ENCODE data around the gene FSIP1. TPM values are rescaled to one million over a fixed set of nuclear protein-coding genes. Genes with fewer than 3 reads are reported as not detected.

FSIP1 gene
- total RNA-seq, 1 experiment from 2014 or later = 0.61 TPM

DNA sequence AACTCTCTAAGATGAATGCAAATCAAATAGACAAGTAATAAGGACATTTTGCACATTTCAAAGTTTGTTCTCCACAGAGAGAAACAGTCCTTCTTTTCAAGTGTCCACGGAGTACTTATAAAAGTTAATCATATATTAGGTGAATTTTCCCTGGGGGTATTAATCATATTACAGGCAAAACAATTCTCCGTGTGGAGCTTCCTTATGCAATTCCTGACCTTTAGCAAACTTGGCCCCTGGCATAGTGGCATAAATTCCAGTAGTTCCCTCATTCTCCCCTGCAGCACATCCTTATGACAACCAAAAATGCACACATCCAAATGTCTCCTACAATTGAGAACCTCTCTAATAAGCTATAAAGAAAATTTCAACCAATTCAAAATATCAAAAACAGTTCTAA lies 34.4 kb downstream of the FSIP1 start:
- H3K4me1 Mint-ChIP-seq = peaks cover 4% of the 10 kb centered on the region; the same call in 1 of the 2 replicates
- POLR2A ChIA-PET = no interaction called here
- H3K4me3 Mint-ChIP-seq = no peak overlapping the region
- DNase-seq (ENCODE audit: low spot score) = no peak
- H3K27me3 Mint-ChIP-seq (ENCODE audit: low read depth) = no peaks in the 10 kb centered on the region
- no peaks in the 10 kb centered on the region for H3K36me3 Mint-ChIP-seq
- TF ChIP-seq, protein P1, sequence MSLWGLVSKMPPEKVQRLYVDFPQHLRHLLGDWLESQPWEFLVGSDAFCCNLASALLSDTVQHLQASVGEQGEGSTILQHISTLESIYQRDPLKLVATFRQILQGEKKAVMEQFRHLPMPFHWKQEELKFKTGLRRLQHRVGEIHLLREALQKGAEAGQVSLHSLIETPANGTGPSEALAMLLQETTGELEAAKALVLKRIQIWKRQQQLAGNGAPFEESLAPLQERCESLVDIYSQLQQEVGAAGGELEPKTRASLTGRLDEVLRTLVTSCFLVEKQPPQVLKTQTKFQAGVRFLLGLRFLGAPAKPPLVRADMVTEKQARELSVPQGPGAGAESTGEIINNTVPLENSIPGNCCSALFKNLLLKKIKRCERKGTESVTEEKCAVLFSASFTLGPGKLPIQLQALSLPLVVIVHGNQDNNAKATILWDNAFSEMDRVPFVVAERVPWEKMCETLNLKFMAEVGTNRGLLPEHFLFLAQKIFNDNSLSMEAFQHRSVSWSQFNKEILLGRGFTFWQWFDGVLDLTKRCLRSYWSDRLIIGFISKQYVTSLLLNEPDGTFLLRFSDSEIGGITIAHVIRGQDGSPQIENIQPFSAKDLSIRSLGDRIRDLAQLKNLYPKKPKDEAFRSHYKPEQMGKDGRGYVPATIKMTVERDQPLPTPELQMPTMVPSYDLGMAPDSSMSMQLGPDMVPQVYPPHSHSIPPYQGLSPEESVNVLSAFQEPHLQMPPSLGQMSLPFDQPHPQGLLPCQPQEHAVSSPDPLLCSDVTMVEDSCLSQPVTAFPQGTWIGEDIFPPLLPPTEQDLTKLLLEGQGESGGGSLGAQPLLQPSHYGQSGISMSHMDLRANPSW (CRISPR knock-in tag; conservative IDR thresholded peaks at IDR 0.05; ENCODE audit: low read depth) = no peak
- CTCF ChIA-PET = interaction anchor here (1.0 kb wide), 1 partner anchor 8 kb away, joined by 3 read pairs; no protein-coding TSS in a partner anchor
- ATAC-seq = no peak
- peaks cover 5% of the 10 kb centered on the region for H3K9me3 Mint-ChIP-seq
- H3K27ac Mint-ChIP-seq = no peak overlapping the region

DNA sequence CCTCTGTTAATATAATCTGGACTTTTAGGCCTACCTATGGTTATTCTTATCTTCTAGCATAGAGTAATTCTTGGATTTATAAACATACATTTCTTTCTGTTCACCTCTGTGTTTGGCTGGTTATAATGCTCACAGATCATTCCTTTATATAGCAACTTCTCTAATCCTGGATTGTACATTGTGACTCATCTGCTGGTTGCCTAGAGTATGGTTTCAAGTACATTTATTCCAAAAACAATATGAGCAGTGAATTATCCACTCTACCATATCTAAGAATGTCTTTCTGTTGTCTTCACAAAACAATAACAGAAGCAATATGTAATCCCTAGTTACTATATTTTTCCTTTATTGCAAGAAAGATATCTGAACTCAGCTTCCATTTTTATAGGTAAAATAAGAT lies 35.3 kb downstream of the FSIP1 start:
- CTCF ChIA-PET = interaction anchor here (1.0 kb wide), 1 partner anchor 9 kb away, joined by 3 read pairs; no protein-coding TSS in a partner anchor
- Mint-ChIP-seq H3K4me3 (no peak overlapping the region), H3K9me3 (peaks cover 5% of the 10 kb centered on the region), H3K27me3 (ENCODE audit: low read depth) (no peaks in the 10 kb centered on the region), H3K4me1 (peaks cover 11% of the 10 kb centered on the region; the same call in 1 of the 2 replicates), H3K36me3 (no peaks in the 10 kb centered on the region), H3K27ac (no peak overlapping the region)
- TF ChIP-seq, protein P2, sequence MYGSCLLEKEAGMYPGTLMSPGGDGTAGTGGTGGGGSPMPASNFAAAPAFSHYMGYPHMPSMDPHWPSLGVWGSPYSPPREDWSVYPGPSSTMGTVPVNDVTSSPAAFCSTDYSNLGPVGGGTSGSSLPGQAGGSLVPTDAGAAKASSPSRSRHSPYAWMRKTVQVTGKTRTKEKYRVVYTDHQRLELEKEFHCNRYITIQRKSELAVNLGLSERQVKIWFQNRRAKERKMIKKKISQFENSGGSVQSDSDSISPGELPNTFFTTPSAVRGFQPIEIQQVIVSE (CRISPR knock-in tag; IDR thresholded peaks at IDR 0.05; ENCODE audit: borderline replicate concordance) = no peak
- TF ChIP-seq, protein P3, sequence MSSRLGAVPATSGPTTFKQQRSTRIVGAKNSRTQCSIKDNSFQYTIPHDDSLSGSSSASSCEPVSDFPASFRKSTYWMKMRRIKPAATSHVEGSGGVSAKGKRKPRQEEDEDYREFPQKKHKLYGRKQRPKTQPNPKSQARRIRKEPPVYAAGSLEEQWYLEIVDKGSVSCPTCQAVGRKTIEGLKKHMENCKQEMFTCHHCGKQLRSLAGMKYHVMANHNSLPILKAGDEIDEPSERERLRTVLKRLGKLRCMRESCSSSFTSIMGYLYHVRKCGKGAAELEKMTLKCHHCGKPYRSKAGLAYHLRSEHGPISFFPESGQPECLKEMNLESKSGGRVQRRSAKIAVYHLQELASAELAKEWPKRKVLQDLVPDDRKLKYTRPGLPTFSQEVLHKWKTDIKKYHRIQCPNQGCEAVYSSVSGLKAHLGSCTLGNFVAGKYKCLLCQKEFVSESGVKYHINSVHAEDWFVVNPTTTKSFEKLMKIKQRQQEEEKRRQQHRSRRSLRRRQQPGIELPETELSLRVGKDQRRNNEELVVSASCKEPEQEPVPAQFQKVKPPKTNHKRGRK (CRISPR knock-in tag; IDR thresholded peaks at IDR 0.05; ENCODE audit: borderline replicate concordance) = no peak
- TF ChIP-seq IRF2 (CRISPR knock-in tag; IDR thresholded peaks at IDR 0.05; ENCODE audit: borderline replicate concordance, low read depth) (no peak), PRRX2 (CRISPR knock-in tag; IDR thresholded peaks at IDR 0.05) (no peak)
- no peak for DNase-seq (ENCODE audit: low spot score)
- POLR2A ChIA-PET = no interaction called here
- no peak for ATAC-seq

DNA sequence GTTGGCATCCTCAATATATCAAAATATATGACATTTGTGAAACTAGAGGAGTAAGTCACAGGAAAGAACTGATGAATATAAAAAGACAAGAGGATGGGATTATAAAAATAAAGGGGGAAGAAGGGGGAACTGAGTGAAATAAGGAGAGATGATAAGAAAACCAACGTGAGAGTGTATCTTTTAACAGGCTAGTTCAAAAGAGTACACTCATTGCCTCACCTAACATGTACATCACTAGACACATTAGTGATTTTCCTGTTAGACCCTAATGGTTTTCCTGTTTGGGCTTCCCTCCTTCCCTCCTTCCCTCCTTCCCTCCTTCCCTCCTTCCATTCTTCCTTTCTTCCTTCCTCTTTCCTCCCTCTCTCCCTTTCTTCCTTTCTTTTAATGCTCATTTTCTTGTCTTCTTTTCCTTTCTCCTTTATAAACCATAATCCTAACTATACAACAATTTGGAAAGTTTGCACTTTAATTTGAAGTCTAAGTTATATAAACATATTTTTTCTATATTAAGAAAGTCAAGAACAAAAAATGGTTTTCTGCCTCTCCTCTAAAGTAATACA lies 35.8 kb downstream of the FSIP1 start:
- peaks cover 12% of the 10 kb centered on the region; the same call in 1 of the 2 replicates for H3K4me1 Mint-ChIP-seq
- peaks cover 5% of the 10 kb centered on the region for H3K9me3 Mint-ChIP-seq
- no peaks in the 10 kb centered on the region for H3K36me3 Mint-ChIP-seq
- ChIA-PET CTCF (no interaction called here), POLR2A (no interaction called here)
- H3K4me3 Mint-ChIP-seq = no peak overlapping the region
- no peak overlapping the region for H3K27ac Mint-ChIP-seq
- ATAC-seq (no peak), DNase-seq (ENCODE audit: low spot score) (no peak)
- TF ChIP-seq TCF7 (CRISPR knock-in tag; IDR thresholded peaks at IDR 0.05; ENCODE audit: low read depth) = no peak
- no peak for TF ChIP-seq CREM (CRISPR knock-in tag; IDR thresholded peaks at IDR 0.05)
- no peak for TF ChIP-seq NR3C1 (CRISPR knock-in tag; conservative IDR thresholded peaks at IDR 0.05; ENCODE audit: low read depth)
- TF ChIP-seq, protein P4, sequence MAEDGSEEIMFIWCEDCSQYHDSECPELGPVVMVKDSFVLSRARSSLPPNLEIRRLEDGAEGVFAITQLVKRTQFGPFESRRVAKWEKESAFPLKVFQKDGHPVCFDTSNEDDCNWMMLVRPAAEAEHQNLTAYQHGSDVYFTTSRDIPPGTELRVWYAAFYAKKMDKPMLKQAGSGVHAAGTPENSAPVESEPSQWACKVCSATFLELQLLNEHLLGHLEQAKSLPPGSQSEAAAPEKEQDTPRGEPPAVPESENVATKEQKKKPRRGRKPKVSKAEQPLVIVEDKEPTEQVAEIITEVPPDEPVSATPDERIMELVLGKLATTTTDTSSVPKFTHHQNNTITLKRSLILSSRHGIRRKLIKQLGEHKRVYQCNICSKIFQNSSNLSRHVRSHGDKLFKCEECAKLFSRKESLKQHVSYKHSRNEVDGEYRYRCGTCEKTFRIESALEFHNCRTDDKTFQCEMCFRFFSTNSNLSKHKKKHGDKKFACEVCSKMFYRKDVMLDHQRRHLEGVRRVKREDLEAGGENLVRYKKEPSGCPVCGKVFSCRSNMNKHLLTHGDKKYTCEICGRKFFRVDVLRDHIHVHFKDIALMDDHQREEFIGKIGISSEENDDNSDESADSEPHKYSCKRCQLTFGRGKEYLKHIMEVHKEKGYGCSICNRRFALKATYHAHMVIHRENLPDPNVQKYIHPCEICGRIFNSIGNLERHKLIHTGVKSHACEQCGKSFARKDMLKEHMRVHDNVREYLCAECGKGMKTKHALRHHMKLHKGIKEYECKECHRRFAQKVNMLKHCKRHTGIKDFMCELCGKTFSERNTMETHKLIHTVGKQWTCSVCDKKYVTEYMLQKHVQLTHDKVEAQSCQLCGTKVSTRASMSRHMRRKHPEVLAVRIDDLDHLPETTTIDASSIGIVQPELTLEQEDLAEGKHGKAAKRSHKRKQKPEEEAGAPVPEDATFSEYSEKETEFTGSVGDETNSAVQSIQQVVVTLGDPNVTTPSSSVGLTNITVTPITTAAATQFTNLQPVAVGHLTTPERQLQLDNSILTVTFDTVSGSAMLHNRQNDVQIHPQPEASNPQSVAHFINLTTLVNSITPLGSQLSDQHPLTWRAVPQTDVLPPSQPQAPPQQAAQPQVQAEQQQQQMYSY (CRISPR knock-in tag; IDR thresholded peaks at IDR 0.05) = no peak
- TF ChIP-seq, protein P5, sequence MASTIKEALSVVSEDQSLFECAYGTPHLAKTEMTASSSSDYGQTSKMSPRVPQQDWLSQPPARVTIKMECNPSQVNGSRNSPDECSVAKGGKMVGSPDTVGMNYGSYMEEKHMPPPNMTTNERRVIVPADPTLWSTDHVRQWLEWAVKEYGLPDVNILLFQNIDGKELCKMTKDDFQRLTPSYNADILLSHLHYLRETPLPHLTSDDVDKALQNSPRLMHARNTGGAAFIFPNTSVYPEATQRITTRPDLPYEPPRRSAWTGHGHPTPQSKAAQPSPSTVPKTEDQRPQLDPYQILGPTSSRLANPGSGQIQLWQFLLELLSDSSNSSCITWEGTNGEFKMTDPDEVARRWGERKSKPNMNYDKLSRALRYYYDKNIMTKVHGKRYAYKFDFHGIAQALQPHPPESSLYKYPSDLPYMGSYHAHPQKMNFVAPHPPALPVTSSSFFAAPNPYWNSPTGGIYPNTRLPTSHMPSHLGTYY (CRISPR knock-in tag; IDR thresholded peaks at IDR 0.05) = no peak
- TF ChIP-seq NFE2L1 (CRISPR knock-in tag; IDR thresholded peaks at IDR 0.05) = no peak
- TF ChIP-seq GABPB1 (CRISPR knock-in tag; IDR thresholded peaks at IDR 0.05) = no peak
- H3K27me3 Mint-ChIP-seq (ENCODE audit: low read depth) = no peaks in the 10 kb centered on the region
